H7 (cell line): ENCODE measurements around the gene MEG3. TPM values are rescaled to one million over a fixed set of nuclear protein-coding genes. Genes with fewer than 3 reads are reported as not detected.

Experiments
- DNase-seq: peaks from one replicate; pipeline ENCODE4 v3.0.0; 2012
- H3K27me3 ChIP-seq: 2 replicates; pipeline ENCODE4 v1.6.0; 2011; ENCODE audit warnings: mild to moderate bottlenecking, low read length; ENCODE audit not compliant: control insufficient read depth, insufficient read depth
- H3K36me3 ChIP-seq: replicated peaks from 2 replicates; pipeline ENCODE4 v1.5.1; 2011; ENCODE audit warnings: low read length; ENCODE audit not compliant: control insufficient read depth, insufficient read depth
- H3K4me3 ChIP-seq: 2 replicates; pipeline ENCODE4 v1.5.1; 2011; ENCODE audit warnings: low read depth, mild to moderate bottlenecking, control low read depth, low read length, moderate library complexity; ENCODE audit not compliant: insufficient read depth
- total RNA-seq: library from RNA; depleted of rRNA; stranded (reverse); fragments of >200 nt; shearing (Covaris generic); gene quantifications from 2 replicates; pipeline ENCODE4 v1.2.3, GENCODE V29; 2014

Gene MEG3
- total RNA-seq, 1 experiment from 2014 or later: 0.31 TPM

GRCh38 chr14:100827101-100828021 is 1.4 kb downstream of the MEG3 start:
- no peak overlapping the region for H3K4me3 ChIP-seq
- DNase-seq: no peak
- H3K27me3 ChIP-seq: no peaks in the 10 kb centered on the region
- H3K36me3 ChIP-seq: no peaks in the 10 kb centered on the region

DNA sequence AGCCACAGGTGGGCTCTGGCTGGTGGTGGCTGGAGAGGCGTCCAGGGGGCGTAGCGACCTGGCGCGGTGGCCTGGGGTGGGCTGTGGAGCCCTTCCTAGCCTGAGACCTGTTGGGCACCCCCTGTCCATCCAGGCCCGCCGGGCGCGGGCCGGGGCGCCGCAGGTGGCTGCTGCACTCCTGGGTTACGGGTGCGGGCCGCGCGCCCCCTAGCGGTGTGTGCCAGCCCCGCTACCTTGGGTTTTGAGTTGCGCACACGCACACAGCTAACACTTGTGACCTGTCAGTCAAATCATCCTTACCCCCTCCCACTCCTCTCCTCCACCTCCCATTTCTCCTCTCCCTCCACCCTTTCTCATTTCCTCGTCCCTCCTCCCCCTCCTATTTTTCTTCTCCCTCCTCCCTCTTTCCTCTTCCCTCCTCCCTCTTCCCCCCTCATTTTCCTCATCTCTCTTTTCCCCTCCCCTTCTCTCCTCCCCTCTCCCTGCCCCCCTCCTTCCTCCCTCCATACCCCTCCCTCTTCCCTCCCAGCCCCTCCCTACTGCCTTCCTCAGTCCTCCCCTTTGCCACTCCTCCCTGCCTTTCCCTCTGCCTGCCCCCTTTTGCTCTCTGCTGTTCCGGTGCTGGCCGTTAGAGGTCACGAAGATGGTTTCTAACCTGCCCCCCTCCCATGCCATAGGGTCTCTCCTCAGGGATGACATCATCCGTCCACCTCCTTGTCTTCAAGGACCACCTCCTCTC is 2.3 kb downstream of the MEG3 start:
- Histone ChIP-seq H3K4me3 (no peak overlapping the region), H3K27me3 (no peaks in the 10 kb centered on the region), H3K36me3 (no peaks in the 10 kb centered on the region)
- DNase-seq: peak; percentile 69

DNA sequence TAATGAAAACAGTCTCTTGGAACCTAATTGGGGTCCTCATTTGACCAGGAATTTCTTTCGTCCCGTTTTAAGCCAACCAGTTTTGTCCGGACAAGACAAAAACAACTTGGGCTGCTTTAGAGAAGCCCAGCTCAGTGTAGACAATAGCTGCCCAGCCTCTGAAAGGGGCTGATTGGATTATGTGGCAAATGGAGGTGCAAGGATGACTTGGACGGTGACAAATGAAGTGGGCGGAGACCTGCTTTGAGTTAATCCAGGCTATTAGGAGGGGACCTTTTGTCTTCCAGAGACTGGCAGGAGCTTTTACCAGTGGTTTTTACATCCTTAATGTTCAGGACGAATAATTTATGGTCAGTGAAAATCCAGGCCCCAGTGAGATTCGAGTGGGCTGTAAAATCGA is 4.8 kb downstream of the MEG3 start:
- no peak for DNase-seq
- H3K36me3 ChIP-seq: no peaks in the 10 kb centered on the region
- H3K4me3 ChIP-seq: no peak overlapping the region
- no peaks in the 10 kb centered on the region for H3K27me3 ChIP-seq

DNA sequence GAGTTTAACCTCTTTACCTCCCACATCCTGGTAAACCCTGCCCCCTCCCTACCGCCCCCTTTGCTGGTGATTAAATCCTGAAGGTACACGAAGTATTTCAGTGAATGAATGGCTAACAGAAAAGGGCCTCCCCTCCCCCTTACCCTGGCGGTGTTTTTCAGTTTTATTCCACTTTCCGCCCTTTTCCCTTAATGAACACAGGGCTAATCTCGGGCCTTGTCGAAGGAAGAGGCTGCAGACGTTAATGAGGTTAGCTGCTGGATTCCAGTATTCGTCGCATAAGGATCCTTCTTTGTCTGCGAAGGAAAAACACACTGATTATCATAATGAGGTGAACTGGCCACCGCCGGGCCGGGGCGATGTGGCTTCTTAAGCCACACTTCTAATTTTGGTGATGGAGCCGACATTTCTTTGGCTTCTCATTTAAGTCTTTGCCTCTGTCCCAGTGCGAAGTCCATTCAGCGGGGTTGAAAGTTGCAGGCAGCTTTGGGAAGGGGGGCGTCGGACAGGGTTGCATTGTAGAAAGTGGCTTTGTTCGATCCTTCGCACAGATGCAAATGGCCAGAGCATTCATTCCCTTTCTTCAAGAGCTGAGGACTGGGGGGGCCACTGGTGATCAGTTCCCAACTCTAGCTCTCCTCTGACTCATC is 6.5 kb downstream of the MEG3 start:
- no peaks in the 10 kb centered on the region for H3K27me3 ChIP-seq
- H3K4me3 ChIP-seq: no peak overlapping the region
- DNase-seq: peak; percentile 66
- no peaks in the 10 kb centered on the region for H3K36me3 ChIP-seq

- DNase-seq: no peak
- Histone ChIP-seq H3K27me3 (no peaks in the 10 kb centered on the region), H3K4me3 (no peak overlapping the region), H3K36me3 (no peaks in the 10 kb centered on the region)
Observed at GRCh38 chr14:100834082-100834793, 8.3 kb downstream of the MEG3 start.

DNA sequence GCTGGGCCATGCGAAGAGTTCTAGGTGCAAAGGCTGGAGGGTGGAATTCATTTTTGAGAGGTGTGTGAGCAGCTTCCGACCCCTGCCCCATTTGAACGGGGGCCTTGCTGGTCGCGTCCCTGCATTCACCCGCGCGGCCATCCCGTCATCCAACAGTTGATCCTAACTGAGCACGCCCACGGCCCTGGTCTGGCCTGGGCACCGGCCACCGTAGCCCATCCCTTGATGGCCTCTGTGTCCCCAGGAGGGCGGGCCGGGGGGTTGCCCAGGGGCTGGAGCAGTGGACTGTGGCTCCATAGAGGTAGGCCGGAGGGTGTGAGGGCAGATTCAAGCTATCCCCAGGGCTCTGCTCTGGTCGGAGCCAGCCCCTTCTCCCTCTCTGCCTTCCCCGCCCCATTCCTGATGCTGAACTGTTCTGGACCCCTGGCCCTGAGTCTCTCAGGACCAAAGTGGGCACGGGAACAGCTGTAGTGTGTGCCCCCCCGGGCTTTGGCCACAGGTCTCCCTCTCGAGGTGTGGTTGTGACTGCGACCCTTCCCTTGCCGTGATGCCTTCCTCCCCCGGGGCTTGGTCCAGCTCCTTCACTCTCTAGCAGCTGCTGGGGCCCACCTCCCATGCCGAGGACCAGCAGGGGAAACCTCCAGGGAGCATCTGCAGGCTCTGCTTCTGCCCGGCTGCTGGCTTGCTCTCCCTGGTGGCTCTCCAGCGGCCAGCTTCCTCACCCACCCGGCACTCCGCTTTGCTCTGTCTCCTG is 9.1 kb downstream of the MEG3 start:
- Histone ChIP-seq H3K27me3 (no peaks in the 10 kb centered on the region), H3K4me3 (no peak overlapping the region), H3K36me3 (no peaks in the 10 kb centered on the region)
- DNase-seq: no peak

- no peaks in the 10 kb centered on the region for H3K36me3 ChIP-seq
- no peak for DNase-seq
- no peaks in the 10 kb centered on the region for H3K27me3 ChIP-seq
- H3K4me3 ChIP-seq: no peak overlapping the region
Observed at GRCh38 chr14:100835548-100836310, 9.8 kb downstream of the MEG3 start.

GRCh38 chr14:100836311-100836805 is 10.4 kb downstream of the MEG3 start:
- H3K27me3 ChIP-seq: no peaks in the 10 kb centered on the region
- DNase-seq: no peak

GRCh38 chr14:100836941-100837804 is 11.3 kb downstream of the MEG3 start:
- Histone ChIP-seq H3K36me3 (no peaks in the 10 kb centered on the region), H3K4me3 (no peak overlapping the region), H3K27me3 (no peaks in the 10 kb centered on the region)
- no peak for DNase-seq

More at GRCh38 chr14:100836311-100836805, 10.4 kb downstream of the MEG3 start:
- Histone ChIP-seq H3K36me3 (no peaks in the 10 kb centered on the region), H3K4me3 (no peak overlapping the region)

- DNase-seq: no peak
- Histone ChIP-seq H3K27me3 (no peaks in the 10 kb centered on the region), H3K4me3 (no peak overlapping the region), H3K36me3 (no peaks in the 10 kb centered on the region)
Observed at GRCh38 chr14:100837805-100838350, 12.0 kb downstream of the MEG3 start.

DNA sequence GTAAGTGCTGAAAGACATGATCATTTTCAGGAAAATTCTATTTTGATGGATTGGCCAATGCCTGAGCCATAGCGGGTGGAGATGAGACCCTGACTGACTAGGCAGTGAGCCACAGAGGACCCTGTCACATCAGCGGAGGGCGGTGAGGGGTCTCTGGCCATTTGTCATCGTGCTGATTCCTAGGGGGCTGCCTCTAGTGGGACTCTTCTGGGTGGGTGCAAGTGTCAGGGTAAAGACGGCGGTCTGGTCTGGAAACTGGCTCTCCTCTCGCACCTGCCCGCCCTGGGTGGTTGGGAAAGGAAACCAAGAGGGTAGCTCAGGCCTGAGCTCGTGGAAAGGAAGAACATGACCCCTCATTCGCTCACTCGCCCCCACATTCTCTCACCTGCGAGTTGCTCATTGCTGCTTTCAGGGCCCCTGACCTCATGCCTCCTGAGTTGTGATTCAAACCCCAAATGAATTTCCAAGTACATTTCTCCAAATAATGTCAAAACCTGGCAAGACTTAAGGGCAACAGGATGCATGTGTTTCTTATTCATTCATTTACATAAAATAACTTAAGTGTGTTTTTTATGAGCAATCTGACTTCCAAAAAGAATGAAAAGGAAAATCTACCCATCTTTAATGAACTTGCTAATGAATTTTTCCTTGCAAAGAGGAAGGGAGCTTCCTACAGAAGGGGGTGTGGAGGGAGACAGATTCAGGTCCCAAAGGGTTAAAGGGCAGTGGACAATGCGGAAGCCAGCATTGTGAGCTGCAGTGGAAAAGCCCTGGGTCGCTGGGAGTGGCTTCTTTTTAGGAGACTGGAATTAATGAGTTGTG is 12.8 kb downstream of the MEG3 start:
- Histone ChIP-seq H3K4me3 (no peak overlapping the region), H3K27me3 (no peaks in the 10 kb centered on the region), H3K36me3 (no peaks in the 10 kb centered on the region)
- DNase-seq: no peak

GRCh38 chr14:100839315-100839585 is 13.3 kb downstream of the MEG3 start:
- no peak for DNase-seq
- no peak overlapping the region for H3K4me3 ChIP-seq
- H3K36me3 ChIP-seq: no peaks in the 10 kb centered on the region
- no peaks in the 10 kb centered on the region for H3K27me3 ChIP-seq
